ENCODE measurements around the gene GLRB.

- TF ChIP-seq CTCF (conservative IDR thresholded peaks at IDR 0.05; ENCODE audit: low read depth, low read length) (no peak), EZH2 (IDR thresholded peaks at IDR 0.05; ENCODE audit: borderline replicate concordance, low read depth, low read length, poor library complexity, severe bottlenecking) (no peak)
These were observed 40.5 kb upstream of the GLRB start for GRCh38 chr4:157035471-157035870.

Data from A673 (cell line).